ENCODE measurements around the gene PCED1B. TPM values are rescaled to one million over a fixed set of nuclear protein-coding genes. Genes with fewer than 3 reads are reported as not detected.

PCED1B gene
- total and polyA plus RNA-seq, 2 experiments from 2014 or later, result 5.1 to 6.6 TPM

DNA sequence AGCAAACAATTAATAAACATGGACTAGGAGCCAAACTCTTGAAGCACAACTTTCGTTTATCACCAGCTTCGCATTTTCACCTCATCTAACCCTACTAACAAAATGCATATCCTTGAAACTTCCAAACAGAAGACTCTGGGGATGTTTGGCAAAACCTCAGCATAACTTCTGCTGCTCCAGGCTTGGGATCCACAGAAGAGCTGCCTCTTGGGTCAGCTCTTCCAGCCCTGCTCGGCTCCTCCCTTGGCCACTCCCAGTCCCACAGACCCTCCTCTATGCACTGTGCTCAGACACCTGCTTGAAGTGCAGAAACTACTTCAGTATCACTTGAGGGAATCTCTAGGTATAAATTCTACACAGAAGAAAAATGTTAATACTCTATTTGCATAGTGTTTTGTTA, 110.3 kb downstream of the PCED1B start:
- Mint-ChIP-seq H3K27ac (no peak overlapping the region), H3K4me3 (no peak overlapping the region), H3K27me3 (ENCODE audit: insufficient read depth, low read depth, poor library complexity) (peaks cover 11% of the 10 kb centered on the region), H3K36me3 (ENCODE audit: low read depth) (no peaks in the 10 kb centered on the region), H3K4me1 (peaks cover 50% of the 10 kb centered on the region), H3K9me3 (no peaks in the 10 kb centered on the region)
- Histone ChIP-seq H3K27me3 (ENCODE audit: insufficient read depth) (no peaks in the 10 kb centered on the region), H3K4me3 (no peak overlapping the region), H4K20me1 (replicated peaks; ENCODE audit: insufficient read depth) (no peaks in the 10 kb centered on the region), H3K4me1 (ENCODE audit: insufficient read depth) (peaks cover 5% of the 10 kb centered on the region), H3K36me3 (ENCODE audit: insufficient read depth) (no peaks in the 10 kb centered on the region), H3K4me2 (peak overlapping the region; percentile 44; the same call in 1 of the 2 replicates), H3K79me2 (replicated peaks; ENCODE audit: insufficient read depth) (no peaks in the 10 kb centered on the region), H3F3A (replicated peaks; ENCODE audit: low read depth) (no peaks in the 10 kb centered on the region), H3K27ac (ENCODE audit: low read depth) (no peak overlapping the region), H3K9me2 (ENCODE audit: insufficient read depth) (peaks cover 4% of the 10 kb centered on the region; the same call in 1 of the 2 replicates), H2AFZ (no peak overlapping the region)
- ATAC-seq (peak; percentile 69), DNase-seq (ENCODE audit: low spot score) (peak; percentile 37)
- TF ChIP-seq EZH2 (IDR thresholded peaks at IDR 0.05; ENCODE audit: low read depth, unreplicated experiment) (no peak), CTCF (conservative IDR thresholded peaks at IDR 0.05; ENCODE audit: low read depth in 2 of 2) (no peak), STAT1 (IDR thresholded peaks at IDR 0.05; ENCODE audit: unreplicated experiment) (no peak), JUNB (IDR thresholded peaks at IDR 0.05; ENCODE audit: unreplicated experiment) (no peak), ZNF114 (CRISPR knock-in tag; IDR thresholded peaks at IDR 0.05) (no peak), ZNF331 (CRISPR knock-in tag; IDR thresholded peaks at IDR 0.05; ENCODE audit: low read depth) (no peak)

- ATAC-seq, result no peak
- TF ChIP-seq ZNF331 (CRISPR knock-in tag; IDR thresholded peaks at IDR 0.05; ENCODE audit: low read depth), result no peak
- Histone ChIP-seq H3K27ac (ENCODE audit: low read depth) (0 out of 2 replicates have a peak overlapping the region, but pooled peaks have one; percentile 16), H3K27me3 (ENCODE audit: insufficient read depth) (no peaks in the 10 kb centered on the region), H4K20me1 (replicated peaks; ENCODE audit: insufficient read depth) (no peaks in the 10 kb centered on the region), H3F3A (replicated peaks; ENCODE audit: low read depth) (no peaks in the 10 kb centered on the region), H3K4me1 (ENCODE audit: insufficient read depth) (peaks cover 5% of the 10 kb centered on the region), H3K79me2 (replicated peaks; ENCODE audit: insufficient read depth) (no peaks in the 10 kb centered on the region), H3K36me3 (ENCODE audit: insufficient read depth) (no peaks in the 10 kb centered on the region), H2AFZ (peak overlapping the region; percentile 78; the same call in 1 of the 2 replicates), H3K4me3 (no peak overlapping the region), H3K4me2 (peak overlapping the region; percentile 44; the same call in 1 of the 2 replicates), H3K9me2 (ENCODE audit: insufficient read depth) (peaks cover 4% of the 10 kb centered on the region; the same call in 1 of the 2 replicates)
- Mint-ChIP-seq H3K4me3 (no peak overlapping the region), H3K27ac (no peak overlapping the region), H3K27me3 (ENCODE audit: insufficient read depth, low read depth, poor library complexity) (peaks cover 11% of the 10 kb centered on the region), H3K36me3 (ENCODE audit: low read depth) (no peaks in the 10 kb centered on the region), H3K9me3 (no peaks in the 10 kb centered on the region), H3K4me1 (peaks cover 46% of the 10 kb centered on the region)
- DNase-seq (ENCODE audit: low spot score), result no peak
Measured at GRCh38 chr12:47190271-47190750, 110.9 kb downstream of the PCED1B start.

- Mint-ChIP-seq H3K9me3 (no peaks in the 10 kb centered on the region), H3K36me3 (ENCODE audit: low read depth) (no peaks in the 10 kb centered on the region), H3K27ac (no peak overlapping the region), H3K4me3 (no peak overlapping the region), H3K4me1 (peaks cover 46% of the 10 kb centered on the region), H3K27me3 (ENCODE audit: insufficient read depth, low read depth, poor library complexity) (peaks cover 11% of the 10 kb centered on the region)
- Histone ChIP-seq H3K4me3 (no peak overlapping the region), H3K27me3 (ENCODE audit: insufficient read depth) (no peaks in the 10 kb centered on the region), H3K9me2 (ENCODE audit: insufficient read depth) (peaks cover 4% of the 10 kb centered on the region; the same call in 1 of the 2 replicates), H4K20me1 (replicated peaks; ENCODE audit: insufficient read depth) (no peaks in the 10 kb centered on the region), H3K4me2 (no peak overlapping the region), H3K27ac (ENCODE audit: low read depth) (no peak overlapping the region), H3K36me3 (ENCODE audit: insufficient read depth) (no peaks in the 10 kb centered on the region), H3K79me2 (replicated peaks; ENCODE audit: insufficient read depth) (no peaks in the 10 kb centered on the region), H2AFZ (peak overlapping the region; percentile 78; the same call in 1 of the 2 replicates), H3K4me1 (ENCODE audit: insufficient read depth) (peaks cover 5% of the 10 kb centered on the region), H3F3A (replicated peaks; ENCODE audit: low read depth) (no peaks in the 10 kb centered on the region)
- DNase-seq (ENCODE audit: low spot score) (no peak), ATAC-seq (no peak)
- no peak for TF ChIP-seq ZNF331 (CRISPR knock-in tag; IDR thresholded peaks at IDR 0.05; ENCODE audit: low read depth)
Measured at GRCh38 chr12:47190905-47191304, 111.5 kb downstream of the PCED1B start.

Measured in GM23338 (cell line).